Measurements from ENCODE around the gene CPPED1.

The CPPED1 gene

DNA sequence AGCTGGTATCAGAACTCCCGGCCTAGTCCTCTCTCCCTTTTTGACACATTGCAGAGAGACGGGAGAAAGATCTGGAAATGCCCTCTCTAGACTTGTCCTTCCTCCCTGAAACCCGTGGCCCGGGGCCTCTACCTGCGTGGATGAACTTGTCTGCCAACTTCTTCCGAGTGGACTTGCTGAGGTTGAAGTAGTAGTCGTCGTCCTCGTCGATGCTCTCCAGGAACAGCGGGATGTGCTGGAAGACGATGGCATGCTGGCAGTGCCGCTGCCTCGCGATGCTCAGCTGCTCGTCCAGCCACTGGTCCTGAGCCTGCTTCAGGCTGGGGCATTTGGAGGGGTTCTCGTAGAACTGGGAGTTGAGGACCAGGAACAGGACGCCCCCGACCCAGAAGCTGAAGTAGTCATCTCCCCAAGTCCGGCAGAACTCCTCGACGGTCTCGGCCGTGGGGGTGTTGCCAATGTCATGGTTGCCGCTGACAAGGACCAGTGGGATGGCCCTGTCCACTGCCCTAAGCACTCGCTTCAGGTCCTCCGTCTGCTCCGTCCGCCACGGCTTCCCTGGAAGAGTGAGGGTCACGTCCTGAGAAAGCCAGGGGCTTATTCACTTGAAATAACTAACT lies 99.1 kb downstream of the CPPED1 start:
- TF ChIP-seq, protein P1, sequence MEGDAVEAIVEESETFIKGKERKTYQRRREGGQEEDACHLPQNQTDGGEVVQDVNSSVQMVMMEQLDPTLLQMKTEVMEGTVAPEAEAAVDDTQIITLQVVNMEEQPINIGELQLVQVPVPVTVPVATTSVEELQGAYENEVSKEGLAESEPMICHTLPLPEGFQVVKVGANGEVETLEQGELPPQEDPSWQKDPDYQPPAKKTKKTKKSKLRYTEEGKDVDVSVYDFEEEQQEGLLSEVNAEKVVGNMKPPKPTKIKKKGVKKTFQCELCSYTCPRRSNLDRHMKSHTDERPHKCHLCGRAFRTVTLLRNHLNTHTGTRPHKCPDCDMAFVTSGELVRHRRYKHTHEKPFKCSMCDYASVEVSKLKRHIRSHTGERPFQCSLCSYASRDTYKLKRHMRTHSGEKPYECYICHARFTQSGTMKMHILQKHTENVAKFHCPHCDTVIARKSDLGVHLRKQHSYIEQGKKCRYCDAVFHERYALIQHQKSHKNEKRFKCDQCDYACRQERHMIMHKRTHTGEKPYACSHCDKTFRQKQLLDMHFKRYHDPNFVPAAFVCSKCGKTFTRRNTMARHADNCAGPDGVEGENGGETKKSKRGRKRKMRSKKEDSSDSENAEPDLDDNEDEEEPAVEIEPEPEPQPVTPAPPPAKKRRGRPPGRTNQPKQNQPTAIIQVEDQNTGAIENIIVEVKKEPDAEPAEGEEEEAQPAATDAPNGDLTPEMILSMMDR (IDR thresholded peaks at IDR 0.05; ENCODE audit: control insufficient read depth, extremely low read depth, insufficient read depth): no peak
- DNase-seq (ENCODE audit: low read depth): no peak
- no peak overlapping the region for H3K4me3 ChIP-seq (ENCODE audit: low read depth, low read length)

DNA sequence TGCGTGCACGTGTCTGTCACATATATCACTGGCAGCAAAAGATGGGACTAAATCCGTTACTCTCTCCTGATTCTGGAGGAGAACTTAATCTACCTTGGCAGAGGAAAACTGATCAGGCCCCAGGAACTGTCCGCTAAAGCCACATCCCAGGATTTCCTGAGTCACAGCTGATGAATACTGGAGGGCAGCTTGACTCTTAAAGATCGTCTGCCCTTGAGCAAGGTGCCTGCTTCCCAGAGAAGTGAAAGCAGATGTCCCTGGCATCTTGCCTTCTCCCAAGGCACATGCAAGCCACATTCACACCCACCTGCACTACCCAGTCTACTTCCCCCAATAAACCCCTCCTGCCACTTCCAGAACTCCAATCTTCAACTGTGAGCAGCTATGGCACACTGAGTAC lies 99.8 kb downstream of the CPPED1 start:
- TF ChIP-seq, protein P1 (IDR thresholded peaks at IDR 0.05; ENCODE audit: control insufficient read depth, extremely low read depth, insufficient read depth): no peak
- DNase-seq (ENCODE audit: low read depth): no peak
- no peak overlapping the region for H3K4me3 ChIP-seq (ENCODE audit: low read depth, low read length)

DNA sequence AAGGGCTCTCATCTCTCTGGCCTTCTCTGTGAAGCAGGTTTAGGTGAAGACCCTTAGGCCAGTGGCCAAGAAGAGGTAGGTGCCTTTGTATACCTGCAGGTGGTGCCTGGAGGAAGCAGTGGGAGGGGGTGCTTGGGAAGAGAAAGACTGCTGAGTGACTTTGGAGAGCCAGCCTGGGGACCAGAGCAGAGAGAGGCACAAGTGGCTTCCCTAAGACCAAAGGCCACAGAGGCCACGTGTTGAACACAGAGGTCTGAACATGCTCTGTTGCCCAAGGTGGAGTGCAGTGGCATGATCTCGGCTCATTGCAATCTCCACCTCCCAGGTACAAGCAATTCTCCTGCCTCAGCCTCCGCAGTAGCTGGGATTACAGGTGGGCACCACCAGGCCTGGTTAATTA lies 103.5 kb downstream of the CPPED1 start:
- H3K4me3 ChIP-seq (ENCODE audit: low read depth, low read length): no peak overlapping the region
- no peak for DNase-seq (ENCODE audit: low read depth)
- TF ChIP-seq, protein P1 (IDR thresholded peaks at IDR 0.05; ENCODE audit: control insufficient read depth, extremely low read depth, insufficient read depth): no peak

DNA sequence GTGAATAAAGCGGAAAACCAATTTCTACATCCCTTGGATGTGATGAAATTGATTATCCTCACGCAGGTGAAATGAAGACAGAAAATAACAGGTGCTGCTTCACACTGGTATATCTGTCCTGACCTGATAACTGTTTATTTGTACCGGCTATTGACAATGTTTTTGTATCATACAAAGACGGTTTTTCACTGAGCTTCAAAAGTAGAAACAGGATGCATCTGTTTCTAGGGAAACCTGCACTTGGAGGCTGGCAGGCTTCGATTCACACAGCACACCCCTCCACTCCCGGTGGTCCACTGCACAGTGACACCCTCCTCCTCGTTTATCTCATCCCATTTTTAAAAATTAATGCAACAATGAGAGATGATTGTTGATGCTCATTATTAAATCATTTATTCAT lies 104.5 kb downstream of the CPPED1 start:
- no peak for DNase-seq (ENCODE audit: low read depth)
- H3K4me3 ChIP-seq (ENCODE audit: low read depth, low read length): no peak overlapping the region
- TF ChIP-seq, protein P1 (IDR thresholded peaks at IDR 0.05; ENCODE audit: control insufficient read depth, extremely low read depth, insufficient read depth): no peak

DNA sequence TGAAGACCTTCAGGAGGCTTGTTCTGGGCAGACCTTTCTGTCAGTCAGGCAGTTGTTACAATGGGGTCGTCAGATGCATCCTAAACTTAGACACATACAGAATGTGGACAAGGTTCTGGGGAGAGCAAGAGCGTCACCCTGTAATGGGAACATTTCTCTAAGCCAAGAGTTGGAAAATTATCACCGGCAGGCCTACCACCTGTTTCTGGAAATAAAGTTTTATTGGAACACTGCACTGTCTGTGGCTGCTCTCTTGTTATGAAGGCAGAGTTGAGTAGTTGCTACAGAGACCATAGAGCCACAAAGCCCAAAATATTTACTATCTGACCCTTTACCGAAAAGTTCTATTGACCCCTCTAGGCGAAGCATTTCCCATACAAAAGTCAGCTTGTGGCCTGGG lies 106.2 kb downstream of the CPPED1 start:
- DNase-seq (ENCODE audit: low read depth): no peak
- TF ChIP-seq, protein P1 (IDR thresholded peaks at IDR 0.05; ENCODE audit: control insufficient read depth, extremely low read depth, insufficient read depth): no peak
- no peak overlapping the region for H3K4me3 ChIP-seq (ENCODE audit: low read depth, low read length)

DNA sequence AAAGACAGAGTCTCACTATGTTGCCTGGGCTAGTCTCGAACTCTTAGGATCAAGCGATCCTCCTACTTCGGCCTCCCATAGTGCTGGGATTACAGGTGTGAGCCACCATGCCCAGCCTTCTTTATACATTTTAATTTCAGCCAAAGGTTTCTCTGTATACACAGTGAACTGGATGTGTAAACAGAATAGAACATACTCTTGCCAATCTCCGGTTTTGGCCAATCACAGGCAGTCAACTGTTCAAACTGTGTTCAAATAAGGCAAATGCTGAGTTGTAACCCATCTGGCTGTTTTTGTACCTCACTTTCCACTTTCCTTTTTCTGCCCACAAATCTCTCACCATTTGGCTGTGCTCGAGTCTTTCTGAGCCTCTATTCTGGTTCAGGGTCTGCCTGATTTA lies 108.2 kb downstream of the CPPED1 start:
- H3K4me3 ChIP-seq (ENCODE audit: low read depth, low read length): no peak overlapping the region
- TF ChIP-seq, protein P1 (IDR thresholded peaks at IDR 0.05; ENCODE audit: control insufficient read depth, extremely low read depth, insufficient read depth): no peak
- DNase-seq (ENCODE audit: low read depth): peak; percentile 32

DNA sequence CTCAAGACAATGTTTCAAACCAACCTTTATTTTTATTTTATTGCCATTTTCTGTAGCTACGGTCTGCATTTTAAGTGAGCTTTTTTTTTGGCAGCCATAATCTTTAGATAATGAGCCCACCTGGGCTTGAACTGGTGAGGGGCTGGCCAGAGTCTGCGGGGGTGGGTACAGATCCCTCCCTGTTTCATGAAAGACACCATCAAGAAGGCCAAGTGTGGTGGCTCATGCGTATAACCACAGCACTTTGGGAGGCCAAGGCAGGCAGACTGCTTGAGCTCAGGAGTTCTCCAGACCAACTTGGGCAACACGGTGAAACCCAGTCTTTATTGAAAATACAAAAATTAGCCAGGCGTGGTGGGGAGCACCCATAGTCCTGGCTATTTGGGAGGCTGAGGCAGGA lies 113.7 kb downstream of the CPPED1 start:
- TF ChIP-seq, protein P1 (IDR thresholded peaks at IDR 0.05; ENCODE audit: control insufficient read depth, extremely low read depth, insufficient read depth): no peak
- no peak overlapping the region for H3K4me3 ChIP-seq (ENCODE audit: low read depth, low read length)
- no peak for DNase-seq (ENCODE audit: low read depth)
